Parathyroid adenoma (tissue), 2 donors: ENCODE data around the gene ARHGAP26.

Source experiments
- H2AFZ ChIP-seq: fragments of 300-600 bp; sonication (generic); one replicate; pipeline ENCODE4 v1.7.0; 2017; ENCODE audit warnings: antibody characterized with exemption, mild to moderate bottlenecking
- H3K27ac ChIP-seq: fragments of 300-600 bp; sonication (generic); one replicate; pipeline ENCODE4 v1.7.0; 2017
- H3K27me3 ChIP-seq: fragments of 300-600 bp; sonication (generic); one replicate; pipeline ENCODE4 v1.7.0; 2017; ENCODE audit warnings: low read length; ENCODE audit not compliant: control insufficient read depth, insufficient read depth
- H3K36me3 ChIP-seq: fragments of 300-600 bp; sonication (generic); one replicate; pipeline ENCODE4 v1.7.0; 2017; ENCODE audit warnings: low read length; ENCODE audit not compliant: control insufficient read depth, insufficient read depth
- H3K4me1 ChIP-seq: fragments of 300-600 bp; sonication (generic); one replicate; pipeline ENCODE4 v1.7.0; 2017; ENCODE audit warnings: control low read depth
- H3K4me2 ChIP-seq: fragments of 300-600 bp; sonication (generic); one replicate; pipeline ENCODE4 v1.7.0; 2017; ENCODE audit warnings: low read length
- H3K4me3 ChIP-seq: fragments of 300-600 bp; sonication (generic); one replicate; pipeline ENCODE4 v1.7.0; 2017; ENCODE audit warnings: low read depth, low read length
- H3K79me2 ChIP-seq: fragments of 300-600 bp; sonication (generic); one replicate; pipeline ENCODE4 v1.7.0; 2017; ENCODE audit warnings: control low read depth
- H3K9ac ChIP-seq: fragments of 300-600 bp; sonication (generic); one replicate; pipeline ENCODE4 v1.7.0; 2017; ENCODE audit warnings: mild to moderate bottlenecking
- H3K9me3 ChIP-seq: fragments of 300-600 bp; sonication (generic); one replicate; pipeline ENCODE4 v1.7.0; 2017; ENCODE audit warnings: low read length; ENCODE audit not compliant: control insufficient read depth
- CTCF ChIP-seq: fragments of 300-600 bp; sonication (generic); IDR thresholded peaks from one replicate; pipeline ENCODE4 v1.7.0; 2017; ENCODE audit warnings: antibody characterized with exemption, mild to moderate bottlenecking
- donor health status: primary hyperparathyroidism.

Gene ARHGAP26

GRCh38 chr5:142939884-142940283, 169.7 kb downstream of the ARHGAP26 start:
- no peak overlapping the region for H3K9ac ChIP-seq
- H3K27me3 ChIP-seq, result no peaks in the 10 kb centered on the region
- no peak overlapping the region for H3K4me3 ChIP-seq
- H3K27ac ChIP-seq, result no peak overlapping the region
- H3K36me3 ChIP-seq, result no peaks in the 10 kb centered on the region
- no peaks in the 10 kb centered on the region for H3K9me3 ChIP-seq
- no peaks in the 10 kb centered on the region for H3K79me2 ChIP-seq
- H3K4me1 ChIP-seq, result no peaks in the 10 kb centered on the region
- no peak for TF ChIP-seq CTCF
- H3K4me2 ChIP-seq, result no peak overlapping the region
- no peak overlapping the region for H2AFZ ChIP-seq

- Histone ChIP-seq H3K27me3 (no peaks in the 10 kb centered on the region), H3K4me2 (no peak overlapping the region), H2AFZ (no peak overlapping the region), H3K9ac (no peak overlapping the region), H3K79me2 (no peaks in the 10 kb centered on the region), H3K9me3 (no peaks in the 10 kb centered on the region), H3K27ac (no peak overlapping the region), H3K4me3 (no peak overlapping the region), H3K36me3 (no peaks in the 10 kb centered on the region), H3K4me1 (no peaks in the 10 kb centered on the region)
- TF ChIP-seq CTCF, result no peak
These were observed 171.1 kb downstream of the ARHGAP26 start for GRCh38 chr5:142941245-142941644.

- Histone ChIP-seq H3K36me3 (no peaks in the 10 kb centered on the region), H3K4me3 (no peak overlapping the region), H3K79me2 (no peaks in the 10 kb centered on the region), H2AFZ (no peak overlapping the region), H3K4me2 (no peak overlapping the region), H3K27me3 (no peaks in the 10 kb centered on the region), H3K27ac (no peak overlapping the region), H3K9me3 (no peaks in the 10 kb centered on the region), H3K9ac (no peak overlapping the region), H3K4me1 (no peaks in the 10 kb centered on the region)
- TF ChIP-seq CTCF, result no peak
These were observed 172.7 kb downstream of the ARHGAP26 start for GRCh38 chr5:142942901-142943300.

GRCh38 chr5:142944140-142944539, 174.0 kb downstream of the ARHGAP26 start:
- no peak overlapping the region for H3K4me3 ChIP-seq
- H3K27me3 ChIP-seq, result no peaks in the 10 kb centered on the region
- H3K9me3 ChIP-seq, result no peaks in the 10 kb centered on the region
- no peaks in the 10 kb centered on the region for H3K79me2 ChIP-seq
- no peak overlapping the region for H2AFZ ChIP-seq
- H3K27ac ChIP-seq, result no peak overlapping the region
- no peaks in the 10 kb centered on the region for H3K4me1 ChIP-seq
- TF ChIP-seq CTCF, result no peak
- H3K36me3 ChIP-seq, result no peaks in the 10 kb centered on the region
- H3K9ac ChIP-seq, result no peak overlapping the region
- H3K4me2 ChIP-seq, result no peak overlapping the region

- no peak overlapping the region for H3K9ac ChIP-seq
- no peak for TF ChIP-seq CTCF
- H3K4me1 ChIP-seq, result no peaks in the 10 kb centered on the region
- no peaks in the 10 kb centered on the region for H3K9me3 ChIP-seq
- no peak overlapping the region for H3K27ac ChIP-seq
- H2AFZ ChIP-seq, result no peak overlapping the region
- no peaks in the 10 kb centered on the region for H3K27me3 ChIP-seq
- no peaks in the 10 kb centered on the region for H3K79me2 ChIP-seq
- H3K4me2 ChIP-seq, result no peak overlapping the region
- no peak overlapping the region for H3K4me3 ChIP-seq
- H3K36me3 ChIP-seq, result no peaks in the 10 kb centered on the region
These were observed 175.1 kb downstream of the ARHGAP26 start for GRCh38 chr5:142945321-142945720.
